H9 (cell line): ENCODE data around the gene SLC25A15. TPM values are rescaled to one million over a fixed set of nuclear protein-coding genes. Genes with fewer than 3 reads are reported as not detected.
A peak's percentile ranks its signal among the peaks of the same experiment; 100 is the strongest.

Experiments
- DNase-seq: peaks from one replicate; pipeline ENCODE4 v3.0.0-alpha.2; 2017
- H2AFZ ChIP-seq: one replicate; pipeline ENCODE4 v1.6.1; 2013; ENCODE audit warnings: mild to moderate bottlenecking, low read length, control low read depth, moderate library complexity
- H2AK5ac ChIP-seq: 2 replicates; pipeline ENCODE4 v1.6.1; 2013; ENCODE audit warnings: low read length, control low read depth, mixed read lengths; ENCODE audit not compliant: insufficient read length
- H2BK120ac ChIP-seq: one replicate; pipeline ENCODE4 v1.6.1; 2013; ENCODE audit warnings: low read depth, mild to moderate bottlenecking, low read length, control low read depth, inconsistent platforms; ENCODE audit not compliant: poor library complexity, severe bottlenecking
- H2BK12ac ChIP-seq: 2 replicates; pipeline ENCODE4 v1.6.1; 2013; ENCODE audit warnings: low read length, control low read depth, mixed read lengths, low read depth; ENCODE audit not compliant: insufficient read length
- H2BK15ac ChIP-seq: 2 replicates; pipeline ENCODE4 v1.6.1; 2013; ENCODE audit warnings: low read depth, low read length, control low read depth
- H2BK20ac ChIP-seq: one replicate; pipeline ENCODE4 v1.6.1; 2013; ENCODE audit warnings: low read depth, mild to moderate bottlenecking, low read length, control low read depth, inconsistent platforms; ENCODE audit not compliant: poor library complexity, severe bottlenecking
- H2BK5ac ChIP-seq: 2 replicates; pipeline ENCODE4 v1.6.1; 2013; ENCODE audit warnings: low read length, control low read depth, mixed read lengths; ENCODE audit not compliant: insufficient read length
- H3K14ac ChIP-seq: 2 replicates; pipeline ENCODE4 v1.6.1; 2013; ENCODE audit warnings: low read length, control low read depth; ENCODE audit not compliant: insufficient read depth
- H3K18ac ChIP-seq: 2 replicates; pipeline ENCODE4 v1.6.1; 2013; ENCODE audit warnings: low read depth, mild to moderate bottlenecking, mixed read lengths, low read length, control low read depth; ENCODE audit not compliant: insufficient read length
- H3K23ac ChIP-seq: 2 replicates; pipeline ENCODE4 v1.6.1; 2013; ENCODE audit warnings: low read length, control low read depth, mixed read lengths, low read depth; ENCODE audit not compliant: insufficient read length
- H3K23me2 ChIP-seq: 2 replicates; pipeline ENCODE4 v1.6.1; 2013; ENCODE audit warnings: low read depth, mild to moderate bottlenecking, mixed read lengths, low read length, control low read depth; ENCODE audit not compliant: insufficient read length, poor library complexity, severe bottlenecking
- H3K27ac ChIP-seq: 2 replicates; pipeline ENCODE4 v1.5.1; 2013; ENCODE audit warnings: low read length, control low read depth, mixed read lengths, low read depth; ENCODE audit not compliant: insufficient read length
- H3K27me3 ChIP-seq: 2 replicates; pipeline ENCODE4 v1.6.1; 2013; ENCODE audit warnings: low read length, control low read depth, inconsistent platforms; ENCODE audit not compliant: insufficient read depth
- H3K4ac ChIP-seq: 2 replicates; pipeline ENCODE4 v1.6.1; 2013; ENCODE audit warnings: low read depth, mild to moderate bottlenecking, control low read depth, inconsistent platforms, low read length, moderate library complexity
- H3K4me1 ChIP-seq: 2 replicates; pipeline ENCODE4 v1.6.1; 2013; ENCODE audit warnings: low read length, control low read depth, inconsistent platforms; ENCODE audit not compliant: insufficient read depth
- H3K4me2 ChIP-seq: 2 replicates; pipeline ENCODE4 v1.6.1; 2013; ENCODE audit warnings: low read length, control low read depth, mixed read lengths; ENCODE audit not compliant: insufficient read length, insufficient read depth
- H3K56ac ChIP-seq: 2 replicates; pipeline ENCODE4 v1.6.1; 2013; ENCODE audit warnings: low read depth, mild to moderate bottlenecking, mixed read lengths, low read length, control low read depth; ENCODE audit not compliant: insufficient read length
- H3K79me1 ChIP-seq: 2 replicates; pipeline ENCODE4 v1.6.1; 2013; ENCODE audit warnings: low read depth, mild to moderate bottlenecking, moderate library complexity, low read length, control low read depth, inconsistent platforms; ENCODE audit not compliant: insufficient read depth, poor library complexity, severe bottlenecking
- H3K79me2 ChIP-seq: 2 replicates; pipeline ENCODE4 v1.6.1; 2013; ENCODE audit warnings: low read length, control low read depth, inconsistent platforms; ENCODE audit not compliant: insufficient read depth
- H3K9ac ChIP-seq: 2 replicates; pipeline ENCODE4 v1.6.1; 2013; ENCODE audit warnings: low read length, control low read depth, mixed read lengths; ENCODE audit not compliant: insufficient read length; ENCODE audit errors: extremely low read depth
- H3K9me3 ChIP-seq: one replicate; pipeline ENCODE4 v1.6.1; 2013; ENCODE audit warnings: low read depth, low read length, inconsistent platforms; ENCODE audit not compliant: control insufficient read depth
- H3T11ph ChIP-seq: one replicate; pipeline ENCODE4 v1.6.1; 2013; ENCODE audit warnings: mild to moderate bottlenecking, low read length, control low read depth, inconsistent platforms
- H4K20me1 ChIP-seq: one replicate; pipeline ENCODE4 v1.6.1; 2013; ENCODE audit not compliant: control insufficient read depth, insufficient read length, insufficient read depth
- H4K5ac ChIP-seq: 2 replicates; pipeline ENCODE4 v1.6.1; 2013; ENCODE audit warnings: low read depth, mild to moderate bottlenecking, mixed read lengths, low read length, control low read depth; ENCODE audit not compliant: insufficient read length
- H4K8ac ChIP-seq: replicated peaks from 2 replicates; pipeline ENCODE4 v1.6.1; 2013; ENCODE audit warnings: low read length, control low read depth, mixed read lengths, low read depth; ENCODE audit not compliant: insufficient read length
- H4K91ac ChIP-seq: 2 replicates; pipeline ENCODE4 v1.6.1; 2013; ENCODE audit warnings: low read depth, mild to moderate bottlenecking, moderate library complexity, mixed read lengths, low read length, control low read depth; ENCODE audit not compliant: insufficient read length
- H3K27ac Mint-ChIP-seq, 3 experiments: 2 replicates in 2 of 3; 3 replicates in 1 of 3; pipeline ENCODE4 v1.8.0; 2020 to 2021; ENCODE audit warnings: mixed read lengths in 3 of 3, mild to moderate bottlenecking in 1 of 3, moderate library complexity in 1 of 3
- H3K27me3 Mint-ChIP-seq: 2 replicates; pipeline ENCODE4 v1.8.0; 2021; ENCODE audit warnings: low read depth, mild to moderate bottlenecking, moderate library complexity, mixed read lengths
- H3K36me3 Mint-ChIP-seq, 3 experiments: 2 replicates in 2 of 3; 3 replicates in 1 of 3; pipeline ENCODE4 v1.8.0; 2020 to 2021; ENCODE audit warnings: low read depth in 3 of 3, mixed read lengths in 3 of 3; ENCODE audit not compliant: insufficient read depth in 1 of 3
- H3K4me1 Mint-ChIP-seq, 2 experiments: 2 replicates each; pipeline ENCODE4 v1.8.0; 2020; ENCODE audit warnings: mixed read lengths in 2 of 2
- H3K4me3 Mint-ChIP-seq, 2 experiments: 2 replicates in 1 of 2; 3 replicates in 1 of 2; pipeline ENCODE4 v1.8.0; 2020 to 2021; ENCODE audit warnings: mild to moderate bottlenecking in 2 of 2, mixed read lengths in 2 of 2, moderate library complexity in 1 of 2
- H3K9me3 Mint-ChIP-seq, 2 experiments: 2 replicates in 1 of 2; 3 replicates in 1 of 2; pipeline ENCODE4 v1.8.0; 2020; ENCODE audit warnings: mild to moderate bottlenecking in 2 of 2, mixed read lengths in 2 of 2, moderate library complexity in 1 of 2
- WGBS: extraction: QIAGEN DNeasy Blood & Tissue Kit; methylation state at CpG from one replicate; pipeline ENCODE4 v1.1.7; 2013; ENCODE audit warnings: missing lambda C conversion rate, low lambda C conversion rate, mixed read lengths; ENCODE audit not compliant: insufficient read length; ENCODE audit errors: extremely low coverage; 5-methylcytosine and 5-hydroxymethylcytosine counted together
- total RNA-seq: library from RNA; stranded (reverse); gene quantifications from 2 replicates; pipeline ENCODE4 v1.2.1, GENCODE V29; 2021
- TF ChIP-seq, protein P1 (sequence below): fragments of 200-600 bp; sonication (generic); conservative IDR thresholded peaks from 3 replicates; pipeline ENCODE4 v1.8.0; 2021; ENCODE audit warnings: antibody characterized with exemption, mild to moderate bottlenecking

SLC25A15 gene
- total RNA-seq, 1 experiment from 2014 or later: 21.1 TPM

- H3K56ac ChIP-seq: no peak within 1 kb of the TSS
- Mint-ChIP-seq H3K27me3 (no peaks in the 10 kb centered on the region), H3K9me3 (no peaks in the 10 kb centered on the region), H3K4me1 (peaks cover 9 to 10% of the 10 kb centered on the region in 2 experiments), H3K4me3 (peak within 1 kb of the TSS; percentile 99), H3K27ac (peak within 1 kb of the TSS; percentile 99), H3K36me3 (peaks cover 0 to 7% (median 4%) of the 10 kb centered on the region in 3 experiments; a peak in 2 of 7 replicates)
- peak within 1 kb of the TSS; percentile 93 for H3K9ac ChIP-seq
- TF ChIP-seq, protein P1, sequence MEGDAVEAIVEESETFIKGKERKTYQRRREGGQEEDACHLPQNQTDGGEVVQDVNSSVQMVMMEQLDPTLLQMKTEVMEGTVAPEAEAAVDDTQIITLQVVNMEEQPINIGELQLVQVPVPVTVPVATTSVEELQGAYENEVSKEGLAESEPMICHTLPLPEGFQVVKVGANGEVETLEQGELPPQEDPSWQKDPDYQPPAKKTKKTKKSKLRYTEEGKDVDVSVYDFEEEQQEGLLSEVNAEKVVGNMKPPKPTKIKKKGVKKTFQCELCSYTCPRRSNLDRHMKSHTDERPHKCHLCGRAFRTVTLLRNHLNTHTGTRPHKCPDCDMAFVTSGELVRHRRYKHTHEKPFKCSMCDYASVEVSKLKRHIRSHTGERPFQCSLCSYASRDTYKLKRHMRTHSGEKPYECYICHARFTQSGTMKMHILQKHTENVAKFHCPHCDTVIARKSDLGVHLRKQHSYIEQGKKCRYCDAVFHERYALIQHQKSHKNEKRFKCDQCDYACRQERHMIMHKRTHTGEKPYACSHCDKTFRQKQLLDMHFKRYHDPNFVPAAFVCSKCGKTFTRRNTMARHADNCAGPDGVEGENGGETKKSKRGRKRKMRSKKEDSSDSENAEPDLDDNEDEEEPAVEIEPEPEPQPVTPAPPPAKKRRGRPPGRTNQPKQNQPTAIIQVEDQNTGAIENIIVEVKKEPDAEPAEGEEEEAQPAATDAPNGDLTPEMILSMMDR: no peak
- no peak within 1 kb of the TSS for H3T11ph ChIP-seq
- H3K18ac ChIP-seq: peak within 1 kb of the TSS; percentile 78
- H3K4ac ChIP-seq: no peak within 1 kb of the TSS
- H3K27me3 ChIP-seq: no peaks in the 10 kb centered on the region
- H3K14ac ChIP-seq: peak within 1 kb of the TSS; percentile 88; the same call in 1 of the 2 replicates
- H2AK5ac ChIP-seq: no peak within 1 kb of the TSS
- H2BK20ac ChIP-seq: no peak within 1 kb of the TSS
- H3K23me2 ChIP-seq: peaks cover 4% of the 10 kb centered on the region
- no CpG with 5 or more reads among the region's 52 CpGs for WGBS
- no peak within 1 kb of the TSS for H2BK12ac ChIP-seq
- no peaks in the 10 kb centered on the region for H3K4me1 ChIP-seq
- peak within 1 kb of the TSS; percentile 99 for H3K4me2 ChIP-seq
- H4K20me1 ChIP-seq: no peaks in the 10 kb centered on the region
- H3K79me1 ChIP-seq: peaks cover 5% of the 10 kb centered on the region
- no peak within 1 kb of the TSS for H2BK15ac ChIP-seq
- H3K79me2 ChIP-seq: peaks cover 5% of the 10 kb centered on the region; the same call in 1 of the 2 replicates
- H2BK120ac ChIP-seq: no peak within 1 kb of the TSS
- no peak within 1 kb of the TSS for H4K91ac ChIP-seq
- H2BK5ac ChIP-seq: no peak within 1 kb of the TSS
- no peak within 1 kb of the TSS for H3K23ac ChIP-seq
- H3K9me3 ChIP-seq: no peaks in the 10 kb centered on the region
- no peak within 1 kb of the TSS for H4K8ac ChIP-seq
- H4K5ac ChIP-seq: peak within 1 kb of the TSS; percentile 9
- peak within 1 kb of the TSS; percentile 76 for H2AFZ ChIP-seq
- DNase-seq: peak; percentile 97
- H3K27ac ChIP-seq: peak within 1 kb of the TSS; percentile 54
Observed at GRCh38 chr13:40770934-40771618, 18.3 kb upstream of the SLC25A15 start, which contains the start of gene MRPS31. MRPS31 (minus strand) TSS chr13:40771190; CDS start chr13:40771136, 54 bp downstream.
